Stomach (tissue), 4 donors: ENCODE results near the gene ARFGAP1.

Experiments
- CTCF ChIP-seq, 7 experiments: fragments of 450-650 bp in 4 of 7; fragments of 200-600 bp in 3 of 7; sonication (generic) in 3 of 7; IDR thresholded peaks; one replicate each; pipeline ENCODE4 v1.5.1; 2016 to 2019; ENCODE audit warnings: antibody characterized with exemption in 7 of 7, control low read depth in 2 of 7, mild to moderate bottlenecking in 1 of 7
- POLR2A ChIP-seq, 4 donors: fragments of 450-650 bp; IDR thresholded peaks; one replicate each; pipeline ENCODE4 v1.6.1; 2016; ENCODE audit warnings: antibody characterized with exemption in 4 of 4, control low read depth in 2 of 4, mild to moderate bottlenecking in 1 of 4, moderate library complexity in 1 of 4

DNA sequence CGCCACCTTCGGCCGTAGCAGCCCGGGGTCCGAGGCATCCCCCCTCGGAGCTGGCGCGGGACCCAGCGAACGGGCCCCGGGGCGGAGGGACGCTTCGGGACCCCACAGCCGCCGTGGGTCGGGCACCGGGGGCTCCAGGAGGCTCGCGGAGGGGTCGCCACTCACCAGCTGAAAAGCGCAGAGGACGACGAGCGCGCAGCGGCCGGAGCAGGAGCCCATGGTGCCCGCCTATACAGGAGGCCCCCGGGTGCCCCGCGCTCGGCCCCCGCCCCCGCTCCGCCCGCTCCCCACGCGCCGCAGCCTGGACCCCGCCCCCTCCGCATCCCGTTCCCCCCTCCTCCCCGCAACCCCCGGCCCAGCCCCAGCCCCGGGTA, 18.4 kb upstream of the ARFGAP1 start, which contains the start of gene NKAIN4:
- TF ChIP-seq CTCF (IDR thresholded peaks at IDR 0.05) (no peak), POLR2A (IDR thresholded peaks at IDR 0.05) (no peak)
